ENCODE measurements around the gene AIG1. TPM values are rescaled to one million over a fixed set of nuclear protein-coding genes. Genes with fewer than 3 reads are reported as not detected.

AIG1 gene
- total RNA-seq, 3 donors from 2014 or later = 18.5 to 21.5 (median 21.0) TPM

DNA sequence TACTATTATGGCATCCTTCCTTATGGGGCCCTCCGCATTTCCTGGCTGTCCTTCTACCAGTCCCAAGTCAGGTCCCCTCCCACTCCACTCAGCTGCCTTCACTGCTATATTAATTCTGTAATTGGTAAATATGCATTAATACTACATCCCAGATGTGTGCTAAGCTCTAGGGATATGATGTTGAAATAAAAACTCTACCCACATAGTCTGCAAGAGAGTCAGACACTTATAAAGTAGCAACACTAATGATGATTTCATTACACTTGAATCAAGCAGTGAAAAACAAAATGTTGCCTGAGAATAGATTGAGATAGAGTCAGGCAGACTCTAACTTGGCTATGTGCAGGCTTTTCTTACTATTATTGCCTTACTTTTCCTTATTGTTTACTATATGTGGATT, 62.4 kb downstream of the AIG1 start:
- intact Hi-C loops (cut with DNase I, micrococcal nuclease) = no loop called here
- H3K4me1 ChIP-seq (ENCODE audit: low read depth) = no peaks in the 10 kb centered on the region
- H3K36me3 ChIP-seq (ENCODE audit: low read depth) = no peaks in the 10 kb centered on the region
- peaks cover 5% of the 10 kb centered on the region for H3K9me3 ChIP-seq
- H3K4me3 ChIP-seq = no peak overlapping the region
- TF ChIP-seq, protein P1, sequence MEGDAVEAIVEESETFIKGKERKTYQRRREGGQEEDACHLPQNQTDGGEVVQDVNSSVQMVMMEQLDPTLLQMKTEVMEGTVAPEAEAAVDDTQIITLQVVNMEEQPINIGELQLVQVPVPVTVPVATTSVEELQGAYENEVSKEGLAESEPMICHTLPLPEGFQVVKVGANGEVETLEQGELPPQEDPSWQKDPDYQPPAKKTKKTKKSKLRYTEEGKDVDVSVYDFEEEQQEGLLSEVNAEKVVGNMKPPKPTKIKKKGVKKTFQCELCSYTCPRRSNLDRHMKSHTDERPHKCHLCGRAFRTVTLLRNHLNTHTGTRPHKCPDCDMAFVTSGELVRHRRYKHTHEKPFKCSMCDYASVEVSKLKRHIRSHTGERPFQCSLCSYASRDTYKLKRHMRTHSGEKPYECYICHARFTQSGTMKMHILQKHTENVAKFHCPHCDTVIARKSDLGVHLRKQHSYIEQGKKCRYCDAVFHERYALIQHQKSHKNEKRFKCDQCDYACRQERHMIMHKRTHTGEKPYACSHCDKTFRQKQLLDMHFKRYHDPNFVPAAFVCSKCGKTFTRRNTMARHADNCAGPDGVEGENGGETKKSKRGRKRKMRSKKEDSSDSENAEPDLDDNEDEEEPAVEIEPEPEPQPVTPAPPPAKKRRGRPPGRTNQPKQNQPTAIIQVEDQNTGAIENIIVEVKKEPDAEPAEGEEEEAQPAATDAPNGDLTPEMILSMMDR (IDR thresholded peaks at IDR 0.05) = no peak
- ATAC-seq (no peak), DNase-seq (no peak)

DNA sequence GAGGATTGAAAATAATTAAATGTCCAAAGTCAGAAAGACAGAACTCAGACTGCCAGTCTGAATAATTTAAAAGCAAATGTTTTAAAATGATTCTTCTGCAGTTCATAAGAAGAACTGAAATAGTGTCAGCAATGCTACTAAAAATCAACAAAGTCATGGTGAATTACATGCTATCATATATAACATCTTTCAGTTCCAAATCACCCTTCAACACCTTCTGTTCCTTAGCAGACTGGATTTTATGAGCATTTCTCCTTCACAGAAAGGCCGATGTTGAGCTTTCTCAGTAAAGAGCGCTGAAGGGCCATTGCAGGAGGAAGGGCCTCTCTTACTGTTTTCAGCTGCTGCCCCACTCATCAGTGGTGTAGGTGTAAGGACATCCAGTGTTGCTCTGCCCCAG, 63.3 kb downstream of the AIG1 start:
- ATAC-seq (no peak), DNase-seq (no peak)
- Histone ChIP-seq H3K9me3 (peaks cover 5% of the 10 kb centered on the region), H3K4me3 (no peak overlapping the region), H3K4me1 (ENCODE audit: low read depth) (no peaks in the 10 kb centered on the region), H3K36me3 (ENCODE audit: low read depth) (no peaks in the 10 kb centered on the region)
- intact Hi-C loops (cut with DNase I, micrococcal nuclease) = no loop called here
- TF ChIP-seq, protein P1 (IDR thresholded peaks at IDR 0.05) = no peak

DNA sequence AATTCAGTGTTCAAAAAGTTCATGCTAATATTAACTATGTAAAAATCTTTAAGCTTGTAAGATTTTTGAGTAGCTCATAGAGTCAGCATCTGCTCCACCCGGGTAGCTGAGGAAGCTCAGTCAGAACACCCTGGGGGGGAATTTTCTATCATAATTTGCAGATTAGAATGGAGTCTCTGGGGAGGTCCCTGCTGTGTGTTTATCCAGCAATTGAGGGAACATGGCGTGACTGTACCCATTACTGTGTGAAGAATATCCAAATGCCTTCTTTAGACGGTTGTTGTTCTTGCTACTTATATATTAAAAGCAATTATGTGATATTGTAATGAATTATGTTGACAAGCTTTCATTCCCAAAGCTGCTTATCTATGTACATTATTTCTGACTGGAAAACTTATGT, 64.8 kb downstream of the AIG1 start:
- peaks cover 7% of the 10 kb centered on the region for H3K9me3 ChIP-seq
- intact Hi-C loops (cut with DNase I, micrococcal nuclease) = no loop called here
- TF ChIP-seq, protein P1 (IDR thresholded peaks at IDR 0.05) = no peak
- DNase-seq (no peak), ATAC-seq (no peak)
- H3K36me3 ChIP-seq (ENCODE audit: low read depth) = no peaks in the 10 kb centered on the region
- no peak overlapping the region for H3K4me3 ChIP-seq
- no peaks in the 10 kb centered on the region for H3K4me1 ChIP-seq (ENCODE audit: low read depth)

DNA sequence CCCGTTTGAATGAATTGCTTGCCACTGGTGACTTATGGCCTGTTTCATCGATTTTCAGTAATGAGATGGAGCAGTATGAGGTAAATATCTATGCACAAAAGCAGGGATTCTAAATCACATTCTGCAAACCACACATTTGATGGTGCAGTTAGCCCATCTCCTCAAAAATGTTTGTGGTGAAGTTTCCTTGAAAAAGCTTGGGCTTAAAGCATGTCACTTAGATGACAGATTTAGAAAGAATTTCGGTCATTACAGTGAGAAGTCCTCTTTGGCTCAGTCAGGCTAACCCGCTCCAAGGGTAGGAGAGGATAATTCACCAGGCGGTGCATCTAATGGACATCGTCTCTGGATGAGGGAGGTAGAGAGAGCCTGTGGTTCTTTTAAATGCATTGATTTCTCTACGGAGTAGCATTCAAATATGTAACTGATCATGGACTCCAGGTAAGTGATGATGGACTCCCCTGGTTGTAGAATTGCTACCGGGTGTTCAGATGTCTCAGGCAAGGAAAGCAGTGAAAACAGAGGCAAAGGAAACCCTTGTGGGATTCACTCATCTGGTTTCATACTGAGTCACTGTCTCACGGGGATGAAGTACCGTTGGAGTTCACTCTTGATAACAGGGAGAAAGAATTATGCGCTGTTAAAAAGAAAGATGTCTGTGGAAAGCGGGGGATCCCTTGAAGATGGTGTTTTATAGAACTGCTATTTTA, 65.3 kb downstream of the AIG1 start:
- TF ChIP-seq, protein P1 (IDR thresholded peaks at IDR 0.05) = no peak
- intact Hi-C loops (cut with DNase I, micrococcal nuclease) = no loop called here
- H3K9me3 ChIP-seq = peaks cover 9% of the 10 kb centered on the region
- no peak for ATAC-seq
- H3K4me3 ChIP-seq = no peak overlapping the region
- no peaks in the 10 kb centered on the region for H3K4me1 ChIP-seq (ENCODE audit: low read depth)
- no peak for DNase-seq
- no peaks in the 10 kb centered on the region for H3K36me3 ChIP-seq (ENCODE audit: low read depth)

DNA sequence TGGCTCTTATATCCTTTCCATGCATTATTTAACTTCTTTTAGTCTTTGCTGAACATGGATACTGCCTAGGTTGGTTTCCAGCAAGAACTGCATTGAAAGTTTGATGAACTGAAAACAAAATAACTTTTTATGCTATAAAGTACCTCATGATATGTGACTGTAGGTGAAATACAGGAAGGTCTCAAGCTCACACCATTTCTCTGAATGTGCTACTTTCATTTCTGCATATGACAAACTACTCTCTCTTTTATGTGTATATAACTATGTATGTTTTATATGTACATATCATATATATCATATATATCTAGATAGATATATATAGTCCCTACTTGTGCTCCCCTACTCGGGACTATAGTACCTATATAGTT, 65.9 kb downstream of the AIG1 start:
- intact Hi-C loops (cut with DNase I, micrococcal nuclease) = no loop called here
- Histone ChIP-seq H3K36me3 (ENCODE audit: low read depth) (no peaks in the 10 kb centered on the region), H3K4me3 (no peak overlapping the region), H3K9me3 (peaks cover 9% of the 10 kb centered on the region), H3K4me1 (ENCODE audit: low read depth) (no peaks in the 10 kb centered on the region)
- DNase-seq = no peak
- TF ChIP-seq, protein P1 (IDR thresholded peaks at IDR 0.05) = no peak
- no peak for ATAC-seq
